ENCODE data around the gene ACAD11.
"Not testable (repeated sequence)": the region's sequence is repeated elsewhere in the genome, so short reads cannot be mapped to it uniquely, and the experiment has no call there.

ACAD11 gene

GRCh38 chr3:132654190-132654589 lies 5.4 kb downstream of the ACAD11 start:
- DNase-seq, result no peak
- intact Hi-C loops (cut with DNase I), result no loop called here

- intact Hi-C loops (cut with DNase I), result no loop called here
- no peak for DNase-seq
These were observed 6.9 kb downstream of the ACAD11 start for GRCh38 chr3:132652640-132653270.

- intact Hi-C loops (cut with DNase I), result no loop called here
- no peak for DNase-seq
These were observed 9.5 kb downstream of the ACAD11 start for GRCh38 chr3:132650153-132650552.

DNA sequence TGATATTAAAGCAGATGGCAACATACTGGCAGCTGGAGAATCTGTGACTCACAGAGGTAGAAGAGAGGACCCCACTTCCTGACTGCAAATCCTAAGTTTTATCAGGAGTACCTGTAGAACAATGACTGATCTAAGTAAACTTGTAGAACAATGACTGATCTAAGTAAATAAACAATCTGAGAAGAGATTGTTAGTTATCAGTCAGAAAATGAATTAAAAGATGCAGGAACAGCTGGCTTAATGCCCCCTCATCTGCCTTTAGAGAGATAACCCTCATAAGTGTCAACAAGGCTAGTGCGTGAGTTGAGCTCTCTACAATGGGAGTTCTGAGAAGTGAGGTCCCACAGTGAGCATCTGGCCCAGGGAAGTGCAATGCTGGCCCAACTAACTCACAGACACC lies 14.6 kb downstream of the ACAD11 start:
- intact Hi-C loops (cut with DNase I), result loop anchor here (5.0 kb wide), 1 partner anchor 293 kb away; no protein-coding TSS in a partner anchor
- DNase-seq, result no peak

DNA sequence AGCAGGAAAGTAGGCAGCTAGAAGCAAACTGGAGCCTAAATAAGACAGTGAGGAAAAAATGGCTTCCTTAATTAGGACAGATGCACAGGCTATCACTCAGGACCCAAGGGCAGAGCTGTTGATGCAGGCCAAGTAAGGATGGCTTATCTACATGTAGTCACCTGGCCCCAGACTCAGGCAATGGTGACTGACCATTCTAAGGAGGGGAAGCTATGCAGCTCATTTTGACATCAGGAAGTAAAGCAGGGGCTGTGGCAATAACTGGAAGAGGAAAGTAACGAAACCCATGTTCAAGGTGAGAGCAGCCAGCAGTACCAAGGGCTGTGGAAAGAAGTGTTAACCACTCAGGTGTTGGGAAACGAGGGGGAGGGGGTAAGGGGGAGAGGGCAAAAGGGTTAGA lies 16.2 kb downstream of the ACAD11 start:
- intact Hi-C loops (cut with DNase I), result loop anchor here (2.0 kb wide), 1 partner anchor 391 kb away; no protein-coding TSS in a partner anchor
- no peak for DNase-seq

GRCh38 chr3:132642539-132642847 lies 17.1 kb downstream of the ACAD11 start:
- DNase-seq, result no peak
- intact Hi-C loops (cut with DNase I), result loop anchor here (1.0 to 2.0 kb wide), 2 partner anchors 106 to 390 kb away; no protein-coding TSS in a partner anchor

GRCh38 chr3:132641837-132642538 lies 17.6 kb downstream of the ACAD11 start:
- no peak for DNase-seq
- intact Hi-C loops (cut with DNase I), result loop anchor here (1.0 to 2.0 kb wide), 2 partner anchors 106 to 389 kb away; no protein-coding TSS in a partner anchor

- peak in 1 of 10 donors; percentile 29 for DNase-seq
- intact Hi-C loops (cut with DNase I), result not testable (repeated sequence)
These were observed 18.2 kb downstream of the ACAD11 start for GRCh38 chr3:132641427-132641826.

GRCh38 chr3:132638706-132639105 lies 20.9 kb downstream of the ACAD11 start:
- intact Hi-C loops (cut with DNase I), result no loop called here
- DNase-seq, result no peak

DNA sequence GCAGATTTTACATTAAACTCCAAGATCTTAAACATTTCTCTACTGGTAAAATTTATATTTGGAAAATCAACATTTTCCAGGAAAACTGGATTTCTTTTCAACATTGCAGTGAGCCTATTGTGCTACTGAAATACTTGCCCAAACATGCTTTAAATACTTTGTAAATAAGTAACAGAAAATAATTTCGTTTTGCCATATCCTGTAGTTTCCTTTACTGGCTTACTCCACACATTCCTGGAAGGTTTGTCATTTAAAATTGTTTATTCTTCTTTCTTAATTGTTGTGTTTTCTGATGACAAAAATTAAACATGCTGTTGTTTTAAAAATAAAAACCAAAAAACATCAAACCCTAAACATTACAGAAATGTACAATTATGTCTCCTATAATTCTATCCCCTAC lies 22.0 kb downstream of the ACAD11 start:
- intact Hi-C loops (cut with DNase I), result no loop called here
- DNase-seq, result no peak

DNA sequence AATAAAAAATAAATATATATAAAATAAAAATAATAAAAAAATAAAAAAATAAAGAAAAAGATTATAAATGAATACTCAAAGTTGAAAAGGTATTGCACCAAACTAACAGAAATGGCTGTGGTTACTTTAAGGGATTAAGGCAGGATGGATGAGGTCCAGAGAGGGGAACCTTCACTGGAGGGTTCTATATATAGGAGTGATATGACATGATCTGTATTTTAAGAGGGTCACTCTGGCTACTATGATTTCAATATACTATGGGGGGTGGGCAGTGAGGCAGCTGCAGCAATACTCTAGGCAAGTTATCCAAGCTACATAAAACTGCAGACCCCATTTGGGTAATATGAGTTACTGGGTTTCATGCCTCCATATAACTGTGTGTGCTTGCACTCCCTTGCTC lies 24.6 kb downstream of the ACAD11 start:
- DNase-seq, result no peak
- intact Hi-C loops (cut with DNase I), result no loop called here

DNA sequence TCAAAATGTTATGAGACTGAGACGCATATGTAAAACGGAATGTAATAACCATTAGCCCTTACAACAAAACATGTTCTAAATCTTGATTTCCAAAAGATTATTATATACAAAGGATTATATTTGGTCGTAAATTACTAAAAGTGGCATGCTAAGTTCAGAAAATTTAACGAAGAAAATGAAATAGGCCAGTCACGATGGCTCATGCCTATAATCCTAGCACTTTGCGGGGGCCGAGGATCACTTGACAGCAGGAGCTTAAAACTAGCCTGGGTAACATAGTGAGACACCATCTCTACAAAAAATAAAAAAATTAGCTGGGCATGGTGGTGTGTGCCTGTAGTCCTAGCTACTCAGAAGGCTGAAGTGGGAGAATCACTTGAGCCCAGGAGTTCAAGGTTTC lies 29.0 kb downstream of the ACAD11 start:
- intact Hi-C loops (cut with DNase I), result no loop called here
- DNase-seq, result peak in 1 of 10 donors; percentile 36

DNA sequence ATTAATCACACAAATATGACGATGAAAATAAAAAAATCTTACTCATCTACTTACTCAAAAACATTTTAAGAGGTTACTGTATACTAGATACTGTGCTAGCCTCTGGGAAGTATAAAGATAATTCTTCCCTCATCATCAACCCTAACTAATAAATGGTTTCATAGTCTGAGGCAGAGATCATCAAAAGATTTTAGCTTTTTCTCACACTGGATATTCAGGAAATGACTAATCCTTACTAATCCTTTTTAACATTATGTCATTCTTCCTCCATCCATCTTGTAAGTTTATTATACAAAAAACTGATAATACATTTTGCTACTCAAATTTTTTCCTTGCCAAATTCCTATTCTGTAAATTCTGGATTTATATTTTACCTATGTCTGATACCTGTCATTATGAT lies 29.7 kb downstream of the ACAD11 start:
- DNase-seq, result no peak
- intact Hi-C loops (cut with DNase I), result no loop called here

- no peak for DNase-seq
- intact Hi-C loops (cut with DNase I), result no loop called here
These were observed 31.5 kb downstream of the ACAD11 start for GRCh38 chr3:132628157-132628556.

DNA sequence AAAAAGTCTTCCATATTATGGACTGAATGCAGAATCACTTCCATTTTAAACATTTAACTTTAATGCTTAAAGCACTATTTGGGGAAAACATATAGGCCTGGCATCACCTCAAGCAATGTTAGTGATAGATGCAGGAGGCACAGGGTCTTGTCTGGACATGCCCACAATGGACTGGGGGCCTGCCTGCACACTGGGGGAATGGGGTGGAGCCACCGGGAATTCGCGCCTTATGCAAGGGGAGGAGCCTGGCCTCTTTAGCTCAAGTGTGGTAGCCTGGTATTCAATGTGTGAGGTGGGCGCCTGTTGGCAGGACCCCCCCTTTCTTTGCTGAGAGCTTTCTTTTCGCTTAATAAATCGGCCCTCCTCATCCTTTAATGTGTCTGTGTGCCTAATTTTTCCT lies 32.7 kb downstream of the ACAD11 start:
- intact Hi-C loops (cut with DNase I), result no loop called here
- peak in 1 of 10 donors; percentile 30 for DNase-seq

GRCh38 chr3:132625613-132626012 lies 34.0 kb downstream of the ACAD11 start:
- no peak for DNase-seq
- intact Hi-C loops (cut with DNase I), result no loop called here

DNA sequence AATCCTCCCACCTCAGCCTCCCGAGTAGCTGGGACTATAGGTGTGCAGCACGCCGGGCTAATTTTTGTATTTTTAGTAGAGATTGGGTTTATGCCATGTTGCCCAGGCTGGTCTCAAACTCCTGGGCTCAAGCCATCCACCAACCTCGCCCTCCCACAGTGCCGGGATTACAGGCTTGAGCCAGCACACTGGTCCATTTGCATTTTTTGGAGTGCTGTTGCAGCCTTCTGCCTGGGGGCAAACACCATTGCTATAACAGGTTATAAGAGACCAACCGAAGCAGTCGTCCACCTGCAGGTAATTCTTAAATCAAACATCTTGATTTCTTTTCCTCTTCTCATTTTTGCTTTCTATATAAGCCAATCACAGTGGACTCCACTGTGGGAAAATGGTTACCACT lies 34.8 kb downstream of the ACAD11 start:
- peak in 1 of 10 donors; percentile 22 for DNase-seq
- intact Hi-C loops (cut with DNase I), result no loop called here

DNA sequence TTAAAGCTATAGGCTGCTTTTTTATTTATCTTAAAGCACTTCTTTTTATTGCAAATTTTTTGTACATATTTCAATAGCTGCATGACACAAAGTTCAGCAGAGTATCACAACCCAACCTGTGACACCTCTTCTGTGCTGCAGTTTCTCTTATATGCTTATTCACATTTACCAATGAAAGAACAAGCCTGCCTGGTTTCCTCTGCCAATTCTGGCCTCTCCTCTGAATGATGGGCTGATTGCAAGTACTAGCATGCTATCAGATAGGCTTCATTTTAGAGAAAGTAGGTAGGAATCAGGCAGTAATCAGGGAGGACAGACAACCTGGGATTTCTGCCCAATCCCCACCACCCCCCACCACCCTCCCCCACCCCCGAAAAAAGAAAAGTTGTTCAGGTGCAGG lies 36.0 kb downstream of the ACAD11 start:
- DNase-seq, result no peak
- intact Hi-C loops (cut with DNase I), result no loop called here

GRCh38 chr3:132622761-132623160 lies 36.8 kb downstream of the ACAD11 start:
- intact Hi-C loops (cut with DNase I), result no loop called here

DNA sequence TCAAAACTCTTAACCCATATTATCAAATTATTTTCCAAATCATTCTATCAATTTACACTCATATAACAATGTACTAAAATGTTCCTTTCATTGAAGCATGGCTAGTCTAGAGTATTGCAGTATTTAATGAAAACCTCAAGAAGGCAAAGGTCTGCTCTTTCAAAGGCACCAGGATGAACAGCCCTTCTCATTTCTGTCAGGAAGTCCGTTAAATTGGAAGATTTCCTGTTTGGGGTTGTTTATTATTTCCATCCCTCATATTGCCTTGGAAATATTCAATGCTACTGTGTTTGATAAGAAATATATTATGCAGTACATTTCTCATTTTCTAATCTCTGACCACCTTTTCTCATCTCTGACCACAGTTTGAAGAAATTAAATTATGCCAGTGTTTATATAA lies 37.5 kb downstream of the ACAD11 start:
- DNase-seq, result no peak
- intact Hi-C loops (cut with DNase I), result no loop called here

More at GRCh38 chr3:132622761-132623160, 36.8 kb downstream of the ACAD11 start:
- no peak for DNase-seq

- no peak for DNase-seq
- intact Hi-C loops (cut with DNase I), result no loop called here
These were observed 42.8 kb downstream of the ACAD11 start for GRCh38 chr3:132616780-132617179.

- no peak for DNase-seq
- intact Hi-C loops (cut with DNase I), result no loop called here
These were observed 43.7 kb downstream of the ACAD11 start for GRCh38 chr3:132615881-132616280.

All from posterior cingulate gyrus (tissue), 11 donors.